Measurements from ENCODE around the gene DGKH.

Gene DGKH

DNA sequence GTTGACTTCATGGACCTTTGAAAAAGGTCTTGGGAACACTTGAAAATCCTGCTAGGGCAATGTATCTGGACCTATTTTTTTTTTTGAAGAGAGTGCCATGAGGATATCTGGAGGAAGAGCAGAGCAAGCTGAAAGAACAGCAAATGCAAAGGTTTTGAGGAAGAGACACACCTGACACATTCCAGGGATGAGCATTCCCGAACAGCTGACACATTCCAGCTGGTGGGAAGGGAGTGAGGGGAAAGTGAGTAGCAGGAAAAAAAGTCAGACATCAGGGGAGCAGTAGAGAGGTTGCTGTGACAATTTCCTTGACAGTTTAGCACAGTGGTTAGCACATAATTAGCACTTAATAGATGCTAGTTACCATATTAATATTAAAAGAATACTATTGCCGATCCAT is 14.7 kb downstream of the DGKH start:
- no peak for TF ChIP-seq EGR1 (IDR thresholded peaks at IDR 0.05)
- no peak for TF ChIP-seq CEBPB (IDR thresholded peaks at IDR 0.05)
- no peak for TF ChIP-seq TAF1 (IDR thresholded peaks at IDR 0.05; ENCODE audit: low read depth)
- TF ChIP-seq TEAD4 (IDR thresholded peaks at IDR 0.05), result no peak
- no peak for TF ChIP-seq YY1 (IDR thresholded peaks at IDR 0.05; ENCODE audit: low read depth)
- TF ChIP-seq, protein P1, sequence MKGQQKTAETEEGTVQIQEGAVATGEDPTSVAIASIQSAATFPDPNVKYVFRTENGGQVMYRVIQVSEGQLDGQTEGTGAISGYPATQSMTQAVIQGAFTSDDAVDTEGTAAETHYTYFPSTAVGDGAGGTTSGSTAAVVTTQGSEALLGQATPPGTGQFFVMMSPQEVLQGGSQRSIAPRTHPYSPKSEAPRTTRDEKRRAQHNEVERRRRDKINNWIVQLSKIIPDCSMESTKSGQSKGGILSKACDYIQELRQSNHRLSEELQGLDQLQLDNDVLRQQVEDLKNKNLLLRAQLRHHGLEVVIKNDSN (IDR thresholded peaks at IDR 0.05), result no peak
- TF ChIP-seq NFIC (IDR thresholded peaks at IDR 0.05), result no peak
- no peak for TF ChIP-seq CREB1 (IDR thresholded peaks at IDR 0.05; ENCODE audit: low read depth)
- TF ChIP-seq TCF12 (IDR thresholded peaks at IDR 0.05; ENCODE audit: low read depth), result no peak
- TF ChIP-seq ZBTB7A (IDR thresholded peaks at IDR 0.05; ENCODE audit: low read depth), result no peak
- no peak for TF ChIP-seq FOXM1 (IDR thresholded peaks at IDR 0.05; ENCODE audit: borderline replicate concordance, low read depth)
- no peak for TF ChIP-seq RAD21 (IDR thresholded peaks at IDR 0.05; ENCODE audit: low read depth)
- TF ChIP-seq, protein P2, sequence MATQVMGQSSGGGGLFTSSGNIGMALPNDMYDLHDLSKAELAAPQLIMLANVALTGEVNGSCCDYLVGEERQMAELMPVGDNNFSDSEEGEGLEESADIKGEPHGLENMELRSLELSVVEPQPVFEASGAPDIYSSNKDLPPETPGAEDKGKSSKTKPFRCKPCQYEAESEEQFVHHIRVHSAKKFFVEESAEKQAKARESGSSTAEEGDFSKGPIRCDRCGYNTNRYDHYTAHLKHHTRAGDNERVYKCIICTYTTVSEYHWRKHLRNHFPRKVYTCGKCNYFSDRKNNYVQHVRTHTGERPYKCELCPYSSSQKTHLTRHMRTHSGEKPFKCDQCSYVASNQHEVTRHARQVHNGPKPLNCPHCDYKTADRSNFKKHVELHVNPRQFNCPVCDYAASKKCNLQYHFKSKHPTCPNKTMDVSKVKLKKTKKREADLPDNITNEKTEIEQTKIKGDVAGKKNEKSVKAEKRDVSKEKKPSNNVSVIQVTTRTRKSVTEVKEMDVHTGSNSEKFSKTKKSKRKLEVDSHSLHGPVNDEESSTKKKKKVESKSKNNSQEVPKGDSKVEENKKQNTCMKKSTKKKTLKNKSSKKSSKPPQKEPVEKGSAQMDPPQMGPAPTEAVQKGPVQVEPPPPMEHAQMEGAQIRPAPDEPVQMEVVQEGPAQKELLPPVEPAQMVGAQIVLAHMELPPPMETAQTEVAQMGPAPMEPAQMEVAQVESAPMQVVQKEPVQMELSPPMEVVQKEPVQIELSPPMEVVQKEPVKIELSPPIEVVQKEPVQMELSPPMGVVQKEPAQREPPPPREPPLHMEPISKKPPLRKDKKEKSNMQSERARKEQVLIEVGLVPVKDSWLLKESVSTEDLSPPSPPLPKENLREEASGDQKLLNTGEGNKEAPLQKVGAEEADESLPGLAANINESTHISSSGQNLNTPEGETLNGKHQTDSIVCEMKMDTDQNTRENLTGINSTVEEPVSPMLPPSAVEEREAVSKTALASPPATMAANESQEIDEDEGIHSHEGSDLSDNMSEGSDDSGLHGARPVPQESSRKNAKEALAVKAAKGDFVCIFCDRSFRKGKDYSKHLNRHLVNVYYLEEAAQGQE (IDR thresholded peaks at IDR 0.05; ENCODE audit: low read depth), result no peak

DNA sequence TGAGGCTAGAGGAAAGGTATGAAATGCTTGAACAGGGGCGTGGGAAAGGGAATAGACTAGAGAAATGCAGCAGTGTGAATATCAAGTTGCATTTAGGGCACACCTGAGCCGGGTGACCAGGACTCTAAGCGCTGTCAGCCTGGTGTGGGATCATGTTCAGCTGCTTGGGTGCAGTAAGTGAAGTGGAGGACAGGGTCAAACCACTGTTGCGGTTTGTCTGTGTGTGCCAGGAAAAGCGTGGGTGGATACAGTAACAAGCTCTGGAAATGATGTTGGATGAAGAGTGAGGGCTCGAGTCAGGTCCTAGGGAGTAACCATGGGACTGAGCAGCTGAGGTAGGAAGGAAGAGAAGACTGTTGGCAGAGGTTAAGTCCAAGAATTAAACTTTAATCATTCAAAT is 15.8 kb downstream of the DGKH start:
- TF ChIP-seq, protein P1 (IDR thresholded peaks at IDR 0.05), result no peak
- TF ChIP-seq EGR1 (IDR thresholded peaks at IDR 0.05), result peak; percentile 92

DNA sequence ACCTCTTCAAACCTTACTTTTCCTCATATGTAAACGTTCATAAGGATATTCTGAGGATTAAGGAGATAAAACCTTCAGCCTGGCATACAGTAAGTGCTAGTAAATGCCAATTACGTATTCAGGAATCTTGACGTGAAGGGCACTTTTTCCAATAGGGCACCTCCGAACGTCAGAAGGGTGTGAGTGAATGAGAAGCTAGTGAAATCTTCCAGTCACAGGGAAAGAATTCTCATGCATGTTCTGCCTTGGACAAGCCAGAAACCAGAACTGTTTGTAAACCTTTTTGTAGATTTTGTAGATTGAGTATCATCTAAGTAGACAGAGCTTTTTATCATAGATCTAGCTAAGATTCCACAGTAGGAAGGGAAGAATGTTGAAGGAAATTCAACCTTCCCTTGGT is 16.5 kb downstream of the DGKH start:
- TF ChIP-seq YY1 (IDR thresholded peaks at IDR 0.05; ENCODE audit: low read depth) (no peak), ZBTB7A (IDR thresholded peaks at IDR 0.05; ENCODE audit: low read depth) (no peak), TCF12 (IDR thresholded peaks at IDR 0.05; ENCODE audit: low read depth) (no peak), FOXM1 (IDR thresholded peaks at IDR 0.05; ENCODE audit: borderline replicate concordance, low read depth) (no peak), NFIC (IDR thresholded peaks at IDR 0.05) (no peak), RAD21 (IDR thresholded peaks at IDR 0.05; ENCODE audit: low read depth) (no peak), TAF1 (IDR thresholded peaks at IDR 0.05; ENCODE audit: low read depth) (no peak), TEAD4 (IDR thresholded peaks at IDR 0.05) (no peak), EP300 (IDR thresholded peaks at IDR 0.05; ENCODE audit: borderline replicate concordance) (no peak), CREB1 (IDR thresholded peaks at IDR 0.05; ENCODE audit: low read depth) (no peak)
- TF ChIP-seq, protein P2 (IDR thresholded peaks at IDR 0.05; ENCODE audit: low read depth), result no peak
- TF ChIP-seq, protein P3, sequence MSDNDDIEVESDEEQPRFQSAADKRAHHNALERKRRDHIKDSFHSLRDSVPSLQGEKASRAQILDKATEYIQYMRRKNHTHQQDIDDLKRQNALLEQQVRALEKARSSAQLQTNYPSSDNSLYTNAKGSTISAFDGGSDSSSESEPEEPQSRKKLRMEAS (IDR thresholded peaks at IDR 0.05), result no peak

DNA sequence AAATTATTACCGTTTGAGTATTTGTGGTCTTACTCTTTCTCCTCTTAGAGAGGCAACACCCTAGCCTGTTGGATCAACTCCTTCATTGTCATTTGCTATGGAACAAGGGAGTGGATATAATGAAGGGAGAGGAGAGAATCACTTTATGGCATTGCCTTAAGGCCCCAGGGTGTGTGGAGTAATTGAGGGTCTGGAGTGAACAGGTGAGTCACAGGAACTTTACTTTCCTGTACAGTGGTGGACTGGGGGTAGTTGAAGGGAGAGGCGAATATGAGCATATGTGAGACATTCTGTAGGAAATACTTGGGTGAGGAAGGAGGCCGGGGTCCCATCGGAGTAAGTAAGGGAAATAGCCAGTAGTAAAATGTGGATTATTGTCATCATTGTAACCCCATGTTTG is 17.0 kb downstream of the DGKH start:
- TF ChIP-seq TCF12 (IDR thresholded peaks at IDR 0.05; ENCODE audit: low read depth), result no peak
- TF ChIP-seq NFIC (IDR thresholded peaks at IDR 0.05), result no peak
- TF ChIP-seq, protein P3 (IDR thresholded peaks at IDR 0.05), result no peak
- no peak for TF ChIP-seq EGR1 (IDR thresholded peaks at IDR 0.05)
- TF ChIP-seq, protein P1 (IDR thresholded peaks at IDR 0.05), result no peak
- no peak for TF ChIP-seq CEBPB (IDR thresholded peaks at IDR 0.05)
- TF ChIP-seq TAF1 (IDR thresholded peaks at IDR 0.05; ENCODE audit: low read depth), result no peak
- TF ChIP-seq CREB1 (IDR thresholded peaks at IDR 0.05; ENCODE audit: low read depth), result no peak
- no peak for TF ChIP-seq YY1 (IDR thresholded peaks at IDR 0.05; ENCODE audit: low read depth)
- TF ChIP-seq FOXM1 (IDR thresholded peaks at IDR 0.05; ENCODE audit: borderline replicate concordance, low read depth), result no peak
- TF ChIP-seq RAD21 (IDR thresholded peaks at IDR 0.05; ENCODE audit: low read depth), result no peak
- TF ChIP-seq, protein P2 (IDR thresholded peaks at IDR 0.05; ENCODE audit: low read depth), result no peak
- no peak for TF ChIP-seq TEAD4 (IDR thresholded peaks at IDR 0.05)
- no peak for TF ChIP-seq EP300 (IDR thresholded peaks at IDR 0.05; ENCODE audit: borderline replicate concordance)
- TF ChIP-seq ZBTB7A (IDR thresholded peaks at IDR 0.05; ENCODE audit: low read depth), result no peak

Measured in Ishikawa (cell line).